GM12878 (cell line): ENCODE measurements around the gene TMEM175. TPM values are rescaled to one million over a fixed set of nuclear protein-coding genes. Genes with fewer than 3 reads are reported as not detected.
A peak's percentile ranks its signal among the peaks of the same experiment; 100 is the strongest.

Experiments used
- ATAC-seq: fragments of 200-7000 bp; cut with Tn5 transposase; 3 replicates; pipeline ENCODE4 v1.9.1; 2020; ENCODE audit warnings: mild to moderate bottlenecking, moderate library complexity
- BruUV-seq: library from RNA; stranded (reverse); fragments of 400-500 nt; replicated peaks from 2 replicates; lab custom pipeline; 2021; lab: Mats Ljungman, UMichigan
- CTCF ChIA-PET: fragments of 300-600 bp; sonication (Branson Sonifier 250); formaldehyde crosslinking; extraction: SDS; loops from one replicate; lab custom pipeline; 2021; ENCODE audit warnings: inconsistent platforms; lab: Yijun Ruan, JAX
- POLR2A ChIA-PET: fragments of 350-600 bp; formaldehyde crosslinking; extraction: SDS; loops from one replicate; lab custom pipeline; 2021; ENCODE audit warnings: inconsistent platforms; lab: Charles Lee
- RAD21 ChIA-PET: fragments of 300-600 bp; sonication (Branson Sonifier 250); formaldehyde crosslinking; loops from one replicate; lab custom pipeline; 2023; ENCODE audit warnings: antibody characterized with exemption; ENCODE audit not compliant: unreplicated experiment; lab: Charles Lee
- SMC1A ChIA-PET: fragments of 300-600 bp; sonication (Branson Sonifier 250); formaldehyde crosslinking; loops from one replicate; lab custom pipeline; 2023; ENCODE audit not compliant: unreplicated experiment, uncharacterized antibody; lab: Charles Lee
- DNase-seq: peaks from one replicate; pipeline ENCODE4 v3.0.0-alpha.2; 2011; ENCODE audit warnings: low read depth, low spot score
- FAIRE-seq: peaks from 3 replicates; lab custom pipeline; 2011; peaks lifted over from hg19 to GRCh38; lab: Jason Lieb, UNC
- H2AFZ ChIP-seq: 2 replicates; pipeline ENCODE4 v1.6.0; 2011; ENCODE audit warnings: low read depth, low read length, control low read depth; ENCODE audit not compliant: control insufficient read depth
- H3K27ac ChIP-seq: 2 replicates; pipeline ENCODE4 v1.5.1; 2011; ENCODE audit warnings: control low read depth; ENCODE audit not compliant: control insufficient read depth, insufficient read depth
- H3K27me3 ChIP-seq, 2 experiments: replicated peaks in 1 of 2; 2 replicates each; pipeline versions ENCODE4 v1.6.0 to v1.6.1; 2011; ENCODE audit warnings: low read length in 1 of 2; ENCODE audit not compliant: control insufficient read depth in 2 of 2, insufficient read depth in 2 of 2
- H3K36me3 ChIP-seq, 2 experiments: 2 replicates each; pipeline ENCODE4 v1.5.1; 2011; ENCODE audit warnings: low read length in 1 of 2; ENCODE audit not compliant: control insufficient read depth in 2 of 2, insufficient read depth in 2 of 2
- H3K4me1 ChIP-seq: 2 replicates; pipeline ENCODE4 v1.6.1; 2011; ENCODE audit warnings: mild to moderate bottlenecking, low read length, moderate library complexity, mixed read lengths; ENCODE audit not compliant: control insufficient read depth, insufficient read depth
- H3K4me2 ChIP-seq: 2 replicates; pipeline ENCODE4 v1.6.0; 2011; ENCODE audit warnings: control low read depth; ENCODE audit not compliant: control insufficient read depth, insufficient read depth
- H3K4me3 ChIP-seq: fragments of 200-600 bp; sonication (generic); 2 replicates; pipeline ENCODE4 v1.5.1; 2016
- H3K79me2 ChIP-seq: 2 replicates; pipeline ENCODE4 v1.6.0; 2011; ENCODE audit warnings: low read length; ENCODE audit not compliant: control insufficient read depth, insufficient read depth
- H3K9ac ChIP-seq: 2 replicates; pipeline ENCODE4 v1.8.0; 2011; ENCODE audit warnings: low read length, control low read depth, mixed read lengths; ENCODE audit not compliant: control insufficient read depth, insufficient read depth
- H3K9me3 ChIP-seq: replicated peaks from 3 replicates; pipeline ENCODE4 v1.5.1; 2011; ENCODE audit warnings: mild to moderate bottlenecking, low read length; ENCODE audit not compliant: control insufficient read depth, insufficient read depth
- H4K20me1 ChIP-seq: 2 replicates; pipeline ENCODE4 v1.6.0; 2011; ENCODE audit not compliant: control insufficient read depth, insufficient read depth
- BCLAF1 ChIP-seq: fragments of 450-650 bp; IDR thresholded peaks from 2 replicates; pipeline ENCODE4 v1.6.1; 2017; ENCODE audit warnings: antibody characterized with exemption, mild to moderate bottlenecking, moderate library complexity
- CHD1 ChIP-seq: IDR thresholded peaks from 2 replicates; pipeline ENCODE4 v1.6.1; 2012; ENCODE audit warnings: low read depth, low read length, improper control_type of control experiment
- HSF1 ChIP-seq: fragments of 150-350 bp; IDR thresholded peaks from 2 replicates; pipeline ENCODE4 v1.6.1; 2014; ENCODE audit warnings: mild to moderate bottlenecking, low read depth, low read length
- MAX ChIP-seq: IDR thresholded peaks from 2 replicates; pipeline ENCODE4 v1.6.1; 2012; ENCODE audit warnings: low read depth, low read length, improper control_type of control experiment
- MEF2B ChIP-seq: fragments of 450-650 bp; IDR thresholded peaks from 2 replicates; pipeline ENCODE4 v1.6.1; 2018; ENCODE audit warnings: mild to moderate bottlenecking, moderate library complexity; ENCODE audit not compliant: partially characterized antibody, poor library complexity, severe bottlenecking
- NR2C1 ChIP-seq: fragments of 450-650 bp; IDR thresholded peaks from 2 replicates; pipeline ENCODE4 v1.6.1; 2017; ENCODE audit warnings: antibody characterized with exemption, mild to moderate bottlenecking, moderate library complexity
- PAX8 ChIP-seq: fragments of 450-650 bp; IDR thresholded peaks from 2 replicates; pipeline ENCODE4 v1.6.1; 2017; ENCODE audit warnings: mild to moderate bottlenecking, moderate library complexity
- PML ChIP-seq: IDR thresholded peaks from 2 replicates; pipeline ENCODE4 v1.6.1; 2012; ENCODE audit warnings: low read length, inconsistent platforms
- POLR2AphosphoS5 ChIP-seq: IDR thresholded peaks from 2 replicates; pipeline ENCODE4 v1.6.1; 2011; ENCODE audit warnings: mild to moderate bottlenecking, low read length, inconsistent platforms
- RB1 ChIP-seq: fragments of 450-650 bp; formaldehyde crosslinking; IDR thresholded peaks from 2 replicates; pipeline ENCODE4 v1.6.1; 2017; ENCODE audit warnings: mild to moderate bottlenecking, borderline replicate concordance
- RFX5 ChIP-seq: IDR thresholded peaks from 2 replicates; pipeline ENCODE4 v1.6.1; 2011; ENCODE audit warnings: low read depth, low read length, improper control_type of control experiment
- SIX5 ChIP-seq: IDR thresholded peaks from 2 replicates; pipeline ENCODE4 v1.6.1; 2011; ENCODE audit warnings: mild to moderate bottlenecking, low read depth, low read length, moderate library complexity; ENCODE audit not compliant: severe bottlenecking
- SRF ChIP-seq, 2 experiments: IDR thresholded peaks; 2 replicates each; pipeline ENCODE4 v1.6.1; 2011; ENCODE audit warnings: low read depth in 2 of 2, low read length in 2 of 2, mild to moderate bottlenecking in 1 of 2, moderate library complexity in 1 of 2
- TAF1 ChIP-seq: IDR thresholded peaks from 2 replicates; pipeline ENCODE4 v1.6.1; 2011; ENCODE audit warnings: mild to moderate bottlenecking, low read depth, low read length, borderline replicate concordance
- ZNF384 ChIP-seq: IDR thresholded peaks from 2 replicates; pipeline ENCODE4 v1.6.1; 2012; ENCODE audit warnings: low read depth, mild to moderate bottlenecking, low read length, improper control_type of control experiment, borderline replicate concordance
- WGBS: methylation state at CpG from one replicate; pipeline ENCODE4 v1.1.6; 2016; ENCODE audit warnings: low lambda C conversion rate; ENCODE audit not compliant: insufficient replicate concordance, insufficient coverage; ENCODE audit errors: missing lambda C conversion rate; 5-methylcytosine and 5-hydroxymethylcytosine counted together
- in situ Hi-C: fragments of 300-500 bp; cut with MboI; formaldehyde crosslinking; loops from 9 replicates; pipeline ENCODE4 v1.14.3; 2018; ENCODE audit warnings: mixed read lengths
- intact Hi-C: fragments of 100-400 bp; cut with micrococcal nuclease; formaldehyde crosslinking; loops from one replicate; pipeline ENCODE4 v1.14.2; 2022; ENCODE audit not compliant: unreplicated experiment
- polyA plus RNA-seq, 11 experiments: library from polyadenylated mRNA; depleted of rRNA in 4 of 11; unstranded in 6 of 11; stranded (reverse) in 5 of 11; fragments of >200 nt; fragmentation: Nextera tagmentation in 4 of 11; fragmentation: Illumina TruSeq in 1 of 11; extraction: Ambion mirVana in 4 of 11; extraction: Trizol in 1 of 11; gene quantifications; 1 replicate in 1 of 11; 2 replicates in 10 of 11; pipeline versions ENCODE4 v1.2.1 to v1.2.3, GENCODE V29; 2011 to 2016; ENCODE audit warnings: inconsistent platforms in 2 of 11, missing spikeins in 2 of 11, low read depth in 1 of 11
- total RNA-seq, 4 experiments: library from RNA; depleted of rRNA in 3 of 4; stranded (reverse); fragments of >200 nt in 3 of 4; fragmentation: Illumina TruSeq in 1 of 4; extraction: Trizol in 1 of 4; gene quantifications; 2 replicates each; pipeline versions ENCODE4 v1.2.1 to v1.2.3, GENCODE V29; 2013 to 2021
- TF ChIP-seq, protein P1 (sequence below): IDR thresholded peaks from 2 replicates; pipeline ENCODE4 v1.6.1; 2012; ENCODE audit warnings: low read length, inconsistent platforms

Gene TMEM175
- total and polyA plus RNA-seq, 10 of the 15 experiments (the other 5 are each of a cell fraction or from before 2014, with no cell fraction given) = 0.11 to 39.5 (median 22.3) TPM

DNA sequence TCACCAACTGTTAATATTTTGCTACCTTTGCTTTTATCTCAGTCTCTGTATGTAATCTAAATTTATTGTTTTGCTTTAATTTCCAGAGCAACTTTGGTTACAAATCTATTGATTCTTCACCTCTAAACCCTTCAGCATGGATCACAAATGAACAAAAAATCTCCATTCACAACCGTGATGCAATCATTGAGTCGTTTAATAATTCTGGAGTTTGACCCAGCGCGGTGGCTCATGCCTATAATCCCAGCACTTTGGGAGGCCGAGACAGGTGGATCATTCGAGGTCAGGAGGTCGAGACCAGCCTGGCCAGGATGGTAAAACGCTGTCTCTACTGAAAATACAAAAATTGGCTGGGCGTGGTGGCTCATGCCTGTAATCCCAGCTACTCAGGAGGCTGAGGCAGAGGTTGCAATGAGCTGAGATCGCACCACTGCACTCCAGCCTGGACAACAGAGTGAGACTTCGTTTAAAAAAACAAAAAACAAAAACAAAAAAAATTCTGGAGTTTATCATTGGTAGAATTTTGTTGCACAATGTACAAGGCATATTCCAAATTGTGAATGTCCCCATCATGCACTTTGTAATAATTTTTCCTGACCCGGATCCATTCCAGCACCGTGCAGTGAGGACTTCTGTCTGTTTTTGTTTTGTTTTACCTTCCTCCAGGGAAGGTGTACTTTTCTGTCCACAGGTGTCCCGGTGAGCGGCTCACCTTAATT, 52.2 kb downstream of the TMEM175 start:
- Histone ChIP-seq H3K27ac (no peak overlapping the region), H3K9me3 (no peaks in the 10 kb centered on the region), H3K4me2 (peak overlapping the region; percentile 82), H3K27me3 (no peaks in the 10 kb centered on the region), H3K36me3 (no peaks in the 10 kb centered on the region), H3K4me3 (no peak overlapping the region), H3K4me1 (peaks cover 8% of the 10 kb centered on the region; the same call in 1 of the 2 replicates), H4K20me1 (no peaks in the 10 kb centered on the region), H2AFZ (peak overlapping the region; percentile 72; the same call in 1 of the 2 replicates), H3K79me2 (no peaks in the 10 kb centered on the region), H3K9ac (no peak overlapping the region)
- CTCF ChIA-PET = interaction anchor here (0.8 to 1.6 kb wide), 3 partner anchors 54 to 242 kb away, joined by 3 to 5 read pairs (median 3); no protein-coding TSS in a partner anchor
- DNase-seq = no peak
- in situ Hi-C loops (no loop called here), intact Hi-C loops (loop anchor here (10.0 kb wide), 1 partner anchor 90 kb away; no protein-coding TSS in a partner anchor)
- POLR2A ChIA-PET = no interaction called here
- ATAC-seq = no peak
- 47% methylated on average over 15 of the region's 15 CpGs for WGBS
- SMC1A ChIA-PET = interaction anchor here (1.0 kb wide), 1 partner anchor 48 kb away, joined by 4 read pairs; no protein-coding TSS in a partner anchor
- no TSS peak for BruUV-seq
- RAD21 ChIA-PET = interaction anchor here (1.3 to 5.2 kb wide), 2 partner anchors 51 to 104 kb away, joined by 4 to 48 read pairs; partner anchors contain the start of genes GAK and TMEM175
- FAIRE-seq = no peak
- TF ChIP-seq SRF (IDR thresholded peaks at IDR 0.05; ENCODE audit: low read depth in 2 of 2, low read length in 2 of 2) (no peak), PML (no peak), MAX (no peak), HSF1 (no peak), NR2C1 (no peak), SIX5 (no peak), PAX8 (no peak), RFX5 (no peak), ZNF384 (no peak), BCLAF1 (no peak), RB1 (no peak), TAF1 (no peak), MEF2B (no peak), CHD1 (no peak), POLR2AphosphoS5 (no peak)
- TF ChIP-seq, protein P1, sequence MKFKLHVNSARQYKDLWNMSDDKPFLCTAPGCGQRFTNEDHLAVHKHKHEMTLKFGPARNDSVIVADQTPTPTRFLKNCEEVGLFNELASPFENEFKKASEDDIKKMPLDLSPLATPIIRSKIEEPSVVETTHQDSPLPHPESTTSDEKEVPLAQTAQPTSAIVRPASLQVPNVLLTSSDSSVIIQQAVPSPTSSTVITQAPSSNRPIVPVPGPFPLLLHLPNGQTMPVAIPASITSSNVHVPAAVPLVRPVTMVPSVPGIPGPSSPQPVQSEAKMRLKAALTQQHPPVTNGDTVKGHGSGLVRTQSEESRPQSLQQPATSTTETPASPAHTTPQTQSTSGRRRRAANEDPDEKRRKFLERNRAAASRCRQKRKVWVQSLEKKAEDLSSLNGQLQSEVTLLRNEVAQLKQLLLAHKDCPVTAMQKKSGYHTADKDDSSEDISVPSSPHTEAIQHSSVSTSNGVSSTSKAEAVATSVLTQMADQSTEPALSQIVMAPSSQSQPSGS = no peak
